ENCODE measurements around the gene BTBD9. TPM values are rescaled to one million over a fixed set of nuclear protein-coding genes. Genes with fewer than 3 reads are reported as not detected.

Gene BTBD9
- total and polyA plus RNA-seq, 2 donors (not counting 1 experiment from before 2014, with no cell fraction given), result 4.1 to 48.9 TPM

GRCh38 chr6:38234141-38234540, 405.6 kb downstream of the BTBD9 start:
- Histone ChIP-seq H4K20me1 (ENCODE audit: control insufficient read depth, insufficient read depth, low read length, poor library complexity, severe bottlenecking) (no peaks in the 10 kb centered on the region), H3K27ac (ENCODE audit: low read length in 2 of 2) (no peak overlapping the region), H3K36me3 (replicated peaks in 1 of 2; ENCODE audit: control extremely low read depth in 1 of 2, control insufficient read depth in 1 of 2, extremely low read depth in 1 of 2, insufficient read depth in 2 of 2, low read length in 1 of 2) (no peaks in the 10 kb centered on the region), H3K27me3 (replicated peaks in 1 of 4; ENCODE audit: control extremely low read depth in 1 of 4, control insufficient read depth in 3 of 4, insufficient read depth in 4 of 4, low read length in 3 of 4) (no peaks in the 10 kb centered on the region), H2AFZ (ENCODE audit: insufficient read depth, low read depth, low read length, poor library complexity, severe bottlenecking) (no peak overlapping the region), H3K79me2 (ENCODE audit: control insufficient read depth, insufficient read depth, low read length) (no peaks in the 10 kb centered on the region), H3K4me1 (ENCODE audit: control insufficient read depth in 2 of 2, insufficient read depth in 2 of 2, low read length in 2 of 2) (peaks cover 8% of the 10 kb centered on the region in 2 donors), H3K4me3 (ENCODE audit: control extremely low read depth in 1 of 5, extremely low read depth in 1 of 5, insufficient read depth in 1 of 5, low read depth in 2 of 5, low read length in 4 of 5) (no peak overlapping the region), H3K9ac (ENCODE audit: low read length) (no peak overlapping the region), H3K9me3 (ENCODE audit: control extremely low read depth in 1 of 3, control insufficient read depth in 2 of 3, insufficient read depth in 1 of 3, low read length in 2 of 3) (no peaks in the 10 kb centered on the region), H3K4me2 (replicated peaks; ENCODE audit: low read depth, low read length, poor library complexity, severe bottlenecking) (no peak overlapping the region)
- WGBS (ENCODE audit: insufficient coverage), result no CpG with 5 or more reads among the region's 2 CpGs
- intact Hi-C loops (cut with micrococcal nuclease), result no loop called here
- no peaks in the 10 kb centered on the region for H3K27me3 Mint-ChIP-seq
- no peak overlapping the region for H3K4me3 Mint-ChIP-seq
- POLR2A ChIA-PET, result no interaction called here
- TF ChIP-seq, protein P1, sequence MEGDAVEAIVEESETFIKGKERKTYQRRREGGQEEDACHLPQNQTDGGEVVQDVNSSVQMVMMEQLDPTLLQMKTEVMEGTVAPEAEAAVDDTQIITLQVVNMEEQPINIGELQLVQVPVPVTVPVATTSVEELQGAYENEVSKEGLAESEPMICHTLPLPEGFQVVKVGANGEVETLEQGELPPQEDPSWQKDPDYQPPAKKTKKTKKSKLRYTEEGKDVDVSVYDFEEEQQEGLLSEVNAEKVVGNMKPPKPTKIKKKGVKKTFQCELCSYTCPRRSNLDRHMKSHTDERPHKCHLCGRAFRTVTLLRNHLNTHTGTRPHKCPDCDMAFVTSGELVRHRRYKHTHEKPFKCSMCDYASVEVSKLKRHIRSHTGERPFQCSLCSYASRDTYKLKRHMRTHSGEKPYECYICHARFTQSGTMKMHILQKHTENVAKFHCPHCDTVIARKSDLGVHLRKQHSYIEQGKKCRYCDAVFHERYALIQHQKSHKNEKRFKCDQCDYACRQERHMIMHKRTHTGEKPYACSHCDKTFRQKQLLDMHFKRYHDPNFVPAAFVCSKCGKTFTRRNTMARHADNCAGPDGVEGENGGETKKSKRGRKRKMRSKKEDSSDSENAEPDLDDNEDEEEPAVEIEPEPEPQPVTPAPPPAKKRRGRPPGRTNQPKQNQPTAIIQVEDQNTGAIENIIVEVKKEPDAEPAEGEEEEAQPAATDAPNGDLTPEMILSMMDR (IDR thresholded peaks at IDR 0.05), result no peak
- TF ChIP-seq EZH2 (IDR thresholded peaks at IDR 0.05; ENCODE audit: borderline replicate concordance, insufficient read depth, low read depth, low read length, poor library complexity, severe bottlenecking), result no peak
- DNase-seq (no peak), ATAC-seq (ENCODE audit: low read depth) (no peak)
- no peaks in the 10 kb centered on the region for H3K9me3 Mint-ChIP-seq (ENCODE audit: insufficient read depth)
- CTCF ChIA-PET, result no interaction called here
- no peak overlapping the region for H3K27ac Mint-ChIP-seq
- H3K4me1 Mint-ChIP-seq, result peaks cover 30% of the 10 kb centered on the region

- H3K4me1 Mint-ChIP-seq, result peaks cover 30% of the 10 kb centered on the region
- intact Hi-C loops (cut with micrococcal nuclease), result no loop called here
- POLR2A ChIA-PET, result no interaction called here
Measured at GRCh38 chr6:38233161-38233791, 406.5 kb downstream of the BTBD9 start.

More at GRCh38 chr6:38233161-38233791, 406.5 kb downstream of the BTBD9 start:
- ATAC-seq (ENCODE audit: low read depth) (no peak), DNase-seq (no peak)
- CTCF ChIA-PET, result no interaction called here
- H3K27me3 Mint-ChIP-seq, result no peaks in the 10 kb centered on the region
- H3K9me3 Mint-ChIP-seq (ENCODE audit: insufficient read depth), result no peaks in the 10 kb centered on the region
- Histone ChIP-seq H3K79me2 (ENCODE audit: control insufficient read depth, insufficient read depth, low read length) (no peaks in the 10 kb centered on the region), H4K20me1 (ENCODE audit: control insufficient read depth, insufficient read depth, low read length, poor library complexity, severe bottlenecking) (no peaks in the 10 kb centered on the region), H3K4me1 (ENCODE audit: control insufficient read depth in 2 of 2, insufficient read depth in 2 of 2, low read length in 2 of 2) (peaks cover 8% of the 10 kb centered on the region in 2 donors), H3K36me3 (replicated peaks in 1 of 2; ENCODE audit: control extremely low read depth in 1 of 2, control insufficient read depth in 1 of 2, extremely low read depth in 1 of 2, insufficient read depth in 2 of 2, low read length in 1 of 2) (no peaks in the 10 kb centered on the region), H3K9me3 (ENCODE audit: control extremely low read depth in 1 of 3, control insufficient read depth in 2 of 3, insufficient read depth in 1 of 3, low read length in 2 of 3) (no peaks in the 10 kb centered on the region), H3K4me3 (ENCODE audit: control extremely low read depth in 1 of 5, extremely low read depth in 1 of 5, insufficient read depth in 1 of 5, low read depth in 2 of 5, low read length in 4 of 5) (no peak overlapping the region), H3K4me2 (replicated peaks; ENCODE audit: low read depth, low read length, poor library complexity, severe bottlenecking) (no peak overlapping the region), H3K27me3 (replicated peaks in 1 of 4; ENCODE audit: control extremely low read depth in 1 of 4, control insufficient read depth in 3 of 4, insufficient read depth in 4 of 4, low read length in 3 of 4) (no peaks in the 10 kb centered on the region), H3K9ac (ENCODE audit: low read length) (no peak overlapping the region), H2AFZ (ENCODE audit: insufficient read depth, low read depth, low read length, poor library complexity, severe bottlenecking) (no peak overlapping the region), H3K27ac (ENCODE audit: low read length in 2 of 2) (no peak overlapping the region)
- TF ChIP-seq, protein P1 (IDR thresholded peaks at IDR 0.05), result no peak
- no peak for TF ChIP-seq EZH2 (IDR thresholded peaks at IDR 0.05; ENCODE audit: borderline replicate concordance, insufficient read depth, low read depth, low read length, poor library complexity, severe bottlenecking)
- no peak overlapping the region for H3K4me3 Mint-ChIP-seq
- H3K27ac Mint-ChIP-seq, result no peak overlapping the region
- 100% methylated on average over 2 of the region's 5 CpGs for WGBS (ENCODE audit: insufficient coverage)

Data from B cell (primary cell).